Activated CD4-positive, alpha-beta T cell treated with anti-CD3 and anti-CD28 coated beads for 1 hour (primary cell): Measurements from ENCODE around the gene DOHH.

Experiments used
- DNase-seq: peaks from one replicate; pipeline ENCODE4 v3.0.0-alpha.2; 2020

DOHH gene

GRCh38 chr19:3500429-3501101 is at the start of gene DOHH:
Gene DOHH (minus strand): TSS chr19:3500674. CDS start chr19:3496814, 3,860 bp downstream.
- DNase-seq = peak; percentile 92

GRCh38 chr19:3549816-3550215 is 49.3 kb upstream of the DOHH start:
- DNase-seq = no peak

- no peak for DNase-seq
Observed at GRCh38 chr19:3548606-3549005, 48.1 kb upstream of the DOHH start.

- DNase-seq = no peak
Observed at GRCh38 chr19:3547767-3548282, 47.4 kb upstream of the DOHH start.

- no peak for DNase-seq
Observed at GRCh38 chr19:3547301-3547731, 46.8 kb upstream of the DOHH start.

GRCh38 chr19:3546119-3546518 is 45.6 kb upstream of the DOHH start:
- no peak for DNase-seq

- DNase-seq = no peak
Observed at GRCh38 chr19:3545669-3546034, 45.2 kb upstream of the DOHH start.

- DNase-seq = peak; percentile 66
Observed at GRCh38 chr19:3544742-3545668, 44.5 kb upstream of the DOHH start.

- DNase-seq = no peak
Observed at GRCh38 chr19:3544058-3544376, 43.5 kb upstream of the DOHH start.

- DNase-seq = no peak
Observed at GRCh38 chr19:3543150-3544057, 42.9 kb upstream of the DOHH start.

- no peak for DNase-seq
Observed at GRCh38 chr19:3539756-3540118, 39.3 kb upstream of the DOHH start.

- no peak for DNase-seq
Observed at GRCh38 chr19:3538965-3539755, 38.7 kb upstream of the DOHH start, which contains the start of gene TEKTIP1. Gene TEKTIP1 (plus strand): TSS chr19:3539174. CDS start chr19:3539178, 4 bp downstream.

GRCh38 chr19:3538258-3538929 is 37.9 kb upstream of the DOHH start:
- no peak for DNase-seq

- no peak for DNase-seq
Observed at GRCh38 chr19:3537438-3538240, 37.2 kb upstream of the DOHH start.

GRCh38 chr19:3537101-3537437 is 36.6 kb upstream of the DOHH start:
- no peak for DNase-seq

GRCh38 chr19:3536429-3537100 is 36.1 kb upstream of the DOHH start:
- no peak for DNase-seq

- no peak for DNase-seq
Observed at GRCh38 chr19:3535981-3536380, 35.5 kb upstream of the DOHH start.

- DNase-seq = no peak
Observed at GRCh38 chr19:3535563-3535965, 35.1 kb upstream of the DOHH start.

- no peak for DNase-seq
Observed at GRCh38 chr19:3535235-3535535, 34.7 kb upstream of the DOHH start.
